Fibroblast of lung (primary cell): ENCODE measurements around the gene TMEM198.

Experiments used
- EZH2 ChIP-seq: IDR thresholded peaks from 2 replicates; pipeline ENCODE4 v1.5.1; 2012; ENCODE audit warnings: low read length, control low read depth, mild to moderate bottlenecking; ENCODE audit errors: missing control alignments
- TF ChIP-seq, protein P1 (sequence below), 2 donors: IDR thresholded peaks in 1 of 2; conservative IDR thresholded peaks in 1 of 2; 1 replicate in 1 of 2; 2 replicates in 1 of 2; pipeline ENCODE4 v1.5.1; 2011 to 2012; ENCODE audit warnings: low read length in 2 of 2, control low read depth in 1 of 2, inconsistent platforms in 1 of 2, low read depth in 1 of 2, mild to moderate bottlenecking in 1 of 2

DNA sequence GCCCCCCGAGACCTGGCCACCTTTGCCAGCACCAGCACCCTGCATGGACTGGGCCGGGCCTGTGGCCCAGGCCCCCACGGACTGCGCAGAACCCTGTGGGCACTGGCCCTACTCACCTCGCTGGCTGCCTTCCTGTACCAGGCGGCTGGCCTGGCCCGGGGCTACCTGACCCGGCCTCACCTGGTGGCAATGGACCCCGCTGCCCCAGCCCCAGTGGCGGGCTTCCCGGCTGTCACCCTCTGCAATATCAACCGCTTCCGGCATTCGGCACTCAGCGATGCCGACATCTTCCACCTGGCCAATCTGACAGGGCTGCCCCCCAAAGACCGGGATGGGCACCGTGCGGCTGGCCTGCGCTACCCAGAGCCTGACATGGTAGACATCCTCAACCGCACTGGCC is 29.0 kb upstream of the TMEM198 start:
- TF ChIP-seq, protein P1, sequence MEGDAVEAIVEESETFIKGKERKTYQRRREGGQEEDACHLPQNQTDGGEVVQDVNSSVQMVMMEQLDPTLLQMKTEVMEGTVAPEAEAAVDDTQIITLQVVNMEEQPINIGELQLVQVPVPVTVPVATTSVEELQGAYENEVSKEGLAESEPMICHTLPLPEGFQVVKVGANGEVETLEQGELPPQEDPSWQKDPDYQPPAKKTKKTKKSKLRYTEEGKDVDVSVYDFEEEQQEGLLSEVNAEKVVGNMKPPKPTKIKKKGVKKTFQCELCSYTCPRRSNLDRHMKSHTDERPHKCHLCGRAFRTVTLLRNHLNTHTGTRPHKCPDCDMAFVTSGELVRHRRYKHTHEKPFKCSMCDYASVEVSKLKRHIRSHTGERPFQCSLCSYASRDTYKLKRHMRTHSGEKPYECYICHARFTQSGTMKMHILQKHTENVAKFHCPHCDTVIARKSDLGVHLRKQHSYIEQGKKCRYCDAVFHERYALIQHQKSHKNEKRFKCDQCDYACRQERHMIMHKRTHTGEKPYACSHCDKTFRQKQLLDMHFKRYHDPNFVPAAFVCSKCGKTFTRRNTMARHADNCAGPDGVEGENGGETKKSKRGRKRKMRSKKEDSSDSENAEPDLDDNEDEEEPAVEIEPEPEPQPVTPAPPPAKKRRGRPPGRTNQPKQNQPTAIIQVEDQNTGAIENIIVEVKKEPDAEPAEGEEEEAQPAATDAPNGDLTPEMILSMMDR (conservative IDR thresholded peaks at IDR 0.05 in 1 of 2, IDR thresholded peaks at IDR 0.05 in 1 of 2; ENCODE audit: low read depth in 1 of 2, low read length in 2 of 2): no peak
- TF ChIP-seq EZH2: no peak
